MM.1S (cell line): ENCODE results near the gene ABCC9.

Experiments
- DNase-seq: peaks from one replicate; pipeline ENCODE4 v3.0.0-alpha.2; 2015
- H2AFZ ChIP-seq: fragments of 300-600 bp; sonication (generic); 2 replicates; pipeline ENCODE4 v1.6.0; 2016; ENCODE audit warnings: antibody characterized with exemption, low read length
- H3F3A ChIP-seq: fragments of 300-600 bp; sonication (generic); 2 replicates; pipeline ENCODE4 v1.6.1; 2016; ENCODE audit warnings: mild to moderate bottlenecking, antibody characterized with exemption, low read length, moderate library complexity, mixed read lengths; ENCODE audit not compliant: insufficient read depth
- H3K27ac ChIP-seq: fragments of 300-600 bp; sonication (generic); 2 replicates; pipeline ENCODE4 v1.5.1; 2016; ENCODE audit warnings: mild to moderate bottlenecking, low read length
- H3K27me3 ChIP-seq: fragments of 300-600 bp; sonication (generic); replicated peaks from 2 replicates; pipeline ENCODE4 v1.6.0; 2016; ENCODE audit warnings: low read length; ENCODE audit not compliant: insufficient read depth
- H3K36me3 ChIP-seq: fragments of 300-600 bp; sonication (generic); replicated peaks from 2 replicates; pipeline ENCODE4 v1.6.1; 2016; ENCODE audit warnings: mild to moderate bottlenecking, low read length, mixed read lengths; ENCODE audit not compliant: insufficient read depth
- H3K4me1 ChIP-seq: fragments of 300-600 bp; sonication (generic); 2 replicates; pipeline ENCODE4 v1.6.1; 2016; ENCODE audit warnings: low read length, mixed read lengths
- H3K4me2 ChIP-seq: fragments of 300-600 bp; sonication (generic); 2 replicates; pipeline ENCODE4 v1.6.0; 2016; ENCODE audit warnings: low read depth, low read length
- H3K4me3 ChIP-seq: fragments of 300-600 bp; sonication (generic); 2 replicates; pipeline ENCODE4 v1.5.1; 2016; ENCODE audit warnings: low read length, mixed read lengths
- H3K79me2 ChIP-seq: fragments of 300-600 bp; sonication (generic); 2 replicates; pipeline ENCODE4 v1.6.1; 2016; ENCODE audit warnings: mixed run types, low read length, mixed read lengths
- H3K9ac ChIP-seq: fragments of 300-600 bp; sonication (generic); 2 replicates; pipeline ENCODE4 v1.6.1; 2016; ENCODE audit warnings: low read length, mixed read lengths
- H3K9me2 ChIP-seq: fragments of 300-600 bp; sonication (generic); replicated peaks from 2 replicates; pipeline ENCODE4 v1.6.1; 2016; ENCODE audit warnings: mild to moderate bottlenecking, low read length, mixed read lengths; ENCODE audit not compliant: insufficient read depth
- H3K9me3 ChIP-seq: fragments of 300-600 bp; sonication (generic); replicated peaks from 2 replicates; pipeline ENCODE4 v1.6.1; 2016; ENCODE audit warnings: mild to moderate bottlenecking, low read length, mixed read lengths; ENCODE audit not compliant: insufficient read depth
- H4K20me1 ChIP-seq: fragments of 300-600 bp; sonication (generic); 2 replicates; pipeline ENCODE4 v1.6.1; 2016; ENCODE audit warnings: mild to moderate bottlenecking, low read length, moderate library complexity, mixed read lengths; ENCODE audit not compliant: insufficient read depth
- EZH2 ChIP-seq: fragments of 300-600 bp; sonication (generic); optimal IDR thresholded peaks from 2 replicates; pipeline ENCODE3; 2017; ENCODE audit warnings: low read depth, mild to moderate bottlenecking, antibody characterized with exemption, low read length, mixed read lengths
- EZH2phosphoT487 ChIP-seq: fragments of 300-600 bp; sonication (generic); IDR thresholded peaks from 2 replicates; pipeline ENCODE4 v1.6.1; 2018; ENCODE audit warnings: antibody characterized with exemption, low read length
- TF ChIP-seq, protein P1 (sequence below): fragments of 300-600 bp; sonication (generic); IDR thresholded peaks from 2 replicates; pipeline ENCODE4 v1.5.1; 2016; ENCODE audit warnings: antibody characterized with exemption, low read length, mixed read lengths

ABCC9 gene

DNA sequence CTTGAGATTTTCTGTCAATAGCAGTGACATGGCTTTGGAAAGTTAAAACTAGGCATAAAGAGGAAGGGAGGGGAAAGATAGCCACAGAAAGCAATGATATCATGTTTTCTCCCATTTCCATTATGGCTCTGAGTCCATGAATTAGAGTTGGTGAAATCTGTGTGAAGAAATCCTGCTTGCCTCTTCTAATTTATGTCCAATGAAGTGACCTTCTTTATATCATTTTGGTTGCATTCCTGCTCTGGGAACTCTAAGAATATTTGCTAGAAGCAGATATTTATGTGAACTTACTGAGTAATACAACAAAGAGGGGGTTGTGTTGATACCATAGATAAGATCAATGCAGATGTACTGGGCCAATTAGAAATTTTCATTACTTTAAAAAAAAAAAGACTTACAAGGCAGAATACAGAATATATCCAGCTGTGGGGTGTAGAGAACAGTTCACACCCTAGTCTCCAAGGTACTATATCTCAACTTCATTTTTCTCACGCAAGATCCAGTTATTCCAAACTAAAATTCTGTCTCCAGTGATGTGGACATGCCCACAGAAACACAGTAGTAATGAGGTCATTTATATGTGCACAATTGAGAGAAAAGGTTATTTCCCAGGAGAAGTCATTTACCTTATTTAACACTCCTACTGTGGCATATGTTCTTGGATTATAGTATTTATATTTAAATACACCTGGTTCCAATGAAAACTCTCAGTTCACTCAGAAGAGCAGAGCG lies 115.2 kb downstream of the ABCC9 start:
- Histone ChIP-seq H3K9me2 (no peaks in the 10 kb centered on the region), H3K4me1 (no peaks in the 10 kb centered on the region), H3K36me3 (no peaks in the 10 kb centered on the region), H3K79me2 (no peaks in the 10 kb centered on the region), H3K9me3 (no peaks in the 10 kb centered on the region), H4K20me1 (no peaks in the 10 kb centered on the region), H3K4me3 (no peak overlapping the region), H2AFZ (no peak overlapping the region), H3K9ac (no peak overlapping the region), H3F3A (no peaks in the 10 kb centered on the region), H3K27me3 (no peaks in the 10 kb centered on the region), H3K4me2 (no peak overlapping the region), H3K27ac (no peak overlapping the region)
- TF ChIP-seq EZH2 (no peak), EZH2phosphoT487 (no peak)
- TF ChIP-seq, protein P1, sequence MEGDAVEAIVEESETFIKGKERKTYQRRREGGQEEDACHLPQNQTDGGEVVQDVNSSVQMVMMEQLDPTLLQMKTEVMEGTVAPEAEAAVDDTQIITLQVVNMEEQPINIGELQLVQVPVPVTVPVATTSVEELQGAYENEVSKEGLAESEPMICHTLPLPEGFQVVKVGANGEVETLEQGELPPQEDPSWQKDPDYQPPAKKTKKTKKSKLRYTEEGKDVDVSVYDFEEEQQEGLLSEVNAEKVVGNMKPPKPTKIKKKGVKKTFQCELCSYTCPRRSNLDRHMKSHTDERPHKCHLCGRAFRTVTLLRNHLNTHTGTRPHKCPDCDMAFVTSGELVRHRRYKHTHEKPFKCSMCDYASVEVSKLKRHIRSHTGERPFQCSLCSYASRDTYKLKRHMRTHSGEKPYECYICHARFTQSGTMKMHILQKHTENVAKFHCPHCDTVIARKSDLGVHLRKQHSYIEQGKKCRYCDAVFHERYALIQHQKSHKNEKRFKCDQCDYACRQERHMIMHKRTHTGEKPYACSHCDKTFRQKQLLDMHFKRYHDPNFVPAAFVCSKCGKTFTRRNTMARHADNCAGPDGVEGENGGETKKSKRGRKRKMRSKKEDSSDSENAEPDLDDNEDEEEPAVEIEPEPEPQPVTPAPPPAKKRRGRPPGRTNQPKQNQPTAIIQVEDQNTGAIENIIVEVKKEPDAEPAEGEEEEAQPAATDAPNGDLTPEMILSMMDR = no peak
- DNase-seq = no peak

GRCh38 chr12:21823581-21823980 lies 117.6 kb downstream of the ABCC9 start:
- TF ChIP-seq, protein P1 = no peak
- TF ChIP-seq EZH2phosphoT487 = no peak
- TF ChIP-seq EZH2 = no peak
- H3K4me2 ChIP-seq = no peak overlapping the region
- no peak for DNase-seq

GRCh38 chr12:21819678-21820077 lies 121.5 kb downstream of the ABCC9 start:
- TF ChIP-seq EZH2 = no peak
- TF ChIP-seq, protein P1 = no peak
- no peak for TF ChIP-seq EZH2phosphoT487
- H3K9me2 ChIP-seq = no peaks in the 10 kb centered on the region
- H3K79me2 ChIP-seq = no peaks in the 10 kb centered on the region
- no peaks in the 10 kb centered on the region for H3K27me3 ChIP-seq
- no peaks in the 10 kb centered on the region for H3K36me3 ChIP-seq
- H3K27ac ChIP-seq = no peak overlapping the region
- H3K4me3 ChIP-seq = no peak overlapping the region
- no peak overlapping the region for H3K4me2 ChIP-seq
- no peaks in the 10 kb centered on the region for H4K20me1 ChIP-seq
- no peak for DNase-seq
- no peaks in the 10 kb centered on the region for H3K9me3 ChIP-seq
- H3K4me1 ChIP-seq = no peaks in the 10 kb centered on the region
- no peak overlapping the region for H3K9ac ChIP-seq
- no peaks in the 10 kb centered on the region for H3F3A ChIP-seq
- no peak overlapping the region for H2AFZ ChIP-seq

More at GRCh38 chr12:21823581-21823980, 117.6 kb downstream of the ABCC9 start:
- Histone ChIP-seq H3K9me2 (no peaks in the 10 kb centered on the region), H3K9ac (no peak overlapping the region), H3K9me3 (no peaks in the 10 kb centered on the region), H2AFZ (no peak overlapping the region), H3K4me3 (no peak overlapping the region), H4K20me1 (no peaks in the 10 kb centered on the region), H3K27me3 (no peaks in the 10 kb centered on the region), H3K79me2 (no peaks in the 10 kb centered on the region), H3F3A (no peaks in the 10 kb centered on the region), H3K27ac (no peak overlapping the region), H3K36me3 (no peaks in the 10 kb centered on the region), H3K4me1 (no peaks in the 10 kb centered on the region)
